Mammary epithelial cell (primary cell): Measurements from ENCODE around the gene TMEM209.

Source experiments
- EZH2 ChIP-seq: IDR thresholded peaks from 2 replicates; pipeline ENCODE4 v1.6.1; 2012; ENCODE audit warnings: low read length, inconsistent platforms, borderline replicate concordance
- TF ChIP-seq, protein P1 (sequence below), 2 donors: IDR thresholded peaks in 1 of 2; conservative IDR thresholded peaks in 1 of 2; 2 replicates each; pipeline ENCODE4 v1.5.1; 2011 to 2012; ENCODE audit warnings: inconsistent platforms in 2 of 2, low read length in 2 of 2, mild to moderate bottlenecking in 2 of 2, control low read depth in 1 of 2, low read depth in 1 of 2; ENCODE audit not compliant: insufficient read depth in 1 of 2; ENCODE audit errors: extremely low read depth in 1 of 2

DNA sequence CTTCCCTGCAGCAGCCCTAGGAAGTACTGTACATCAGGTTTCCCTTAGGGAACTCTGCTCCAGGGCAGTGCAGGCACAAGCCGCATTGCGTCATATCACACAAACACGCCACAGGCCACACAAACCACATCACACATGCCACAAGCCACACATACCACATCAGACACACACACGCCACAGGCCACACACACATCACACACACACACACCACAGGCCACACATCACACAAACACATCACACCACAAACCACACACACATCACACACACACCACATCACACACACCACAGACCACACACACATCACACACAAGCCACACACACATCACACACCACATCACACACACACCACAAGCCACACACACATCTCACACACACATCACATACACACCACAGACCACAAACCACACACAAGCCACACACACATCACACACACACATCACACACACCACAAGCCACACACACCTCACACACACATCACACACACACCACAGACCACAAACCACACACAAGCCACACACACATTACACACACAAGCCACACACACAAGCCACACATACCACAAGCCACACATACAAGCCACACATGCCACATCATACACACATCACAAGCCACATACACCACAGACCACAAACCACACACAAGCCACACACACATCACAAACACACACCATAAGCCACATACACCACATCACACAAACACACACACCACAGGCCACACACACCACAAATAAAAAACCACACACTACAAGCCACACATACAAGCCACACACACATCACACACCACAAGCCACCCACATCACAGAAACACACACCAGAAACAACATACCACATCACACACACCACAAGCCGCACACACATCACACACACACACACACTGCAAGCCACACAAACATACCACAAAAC is 53.4 kb downstream of the TMEM209 start:
- TF ChIP-seq, protein P1, sequence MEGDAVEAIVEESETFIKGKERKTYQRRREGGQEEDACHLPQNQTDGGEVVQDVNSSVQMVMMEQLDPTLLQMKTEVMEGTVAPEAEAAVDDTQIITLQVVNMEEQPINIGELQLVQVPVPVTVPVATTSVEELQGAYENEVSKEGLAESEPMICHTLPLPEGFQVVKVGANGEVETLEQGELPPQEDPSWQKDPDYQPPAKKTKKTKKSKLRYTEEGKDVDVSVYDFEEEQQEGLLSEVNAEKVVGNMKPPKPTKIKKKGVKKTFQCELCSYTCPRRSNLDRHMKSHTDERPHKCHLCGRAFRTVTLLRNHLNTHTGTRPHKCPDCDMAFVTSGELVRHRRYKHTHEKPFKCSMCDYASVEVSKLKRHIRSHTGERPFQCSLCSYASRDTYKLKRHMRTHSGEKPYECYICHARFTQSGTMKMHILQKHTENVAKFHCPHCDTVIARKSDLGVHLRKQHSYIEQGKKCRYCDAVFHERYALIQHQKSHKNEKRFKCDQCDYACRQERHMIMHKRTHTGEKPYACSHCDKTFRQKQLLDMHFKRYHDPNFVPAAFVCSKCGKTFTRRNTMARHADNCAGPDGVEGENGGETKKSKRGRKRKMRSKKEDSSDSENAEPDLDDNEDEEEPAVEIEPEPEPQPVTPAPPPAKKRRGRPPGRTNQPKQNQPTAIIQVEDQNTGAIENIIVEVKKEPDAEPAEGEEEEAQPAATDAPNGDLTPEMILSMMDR (conservative IDR thresholded peaks at IDR 0.05 in 1 of 2, IDR thresholded peaks at IDR 0.05 in 1 of 2; ENCODE audit: extremely low read depth in 1 of 2, insufficient read depth in 1 of 2, low read depth in 1 of 2, low read length in 2 of 2), result no peak
- TF ChIP-seq EZH2, result no peak
